HEK293 (cell line): ENCODE measurements around the gene ZNF521.

Experiments used
- KLF9 ChIP-seq: fragments of 450-650 bp; formaldehyde crosslinking; IDR thresholded peaks from 2 replicates; pipeline ENCODE4 v1.5.1; 2016; ENCODE audit warnings: missing biosample characterization, missing genetic modification characterization, low read depth
- REPIN1 ChIP-seq: fragments of 450-650 bp; formaldehyde crosslinking; IDR thresholded peaks from 2 replicates; pipeline ENCODE4 v1.5.1; 2017; ENCODE audit warnings: missing biosample characterization, missing genetic modification characterization, low read depth

DNA sequence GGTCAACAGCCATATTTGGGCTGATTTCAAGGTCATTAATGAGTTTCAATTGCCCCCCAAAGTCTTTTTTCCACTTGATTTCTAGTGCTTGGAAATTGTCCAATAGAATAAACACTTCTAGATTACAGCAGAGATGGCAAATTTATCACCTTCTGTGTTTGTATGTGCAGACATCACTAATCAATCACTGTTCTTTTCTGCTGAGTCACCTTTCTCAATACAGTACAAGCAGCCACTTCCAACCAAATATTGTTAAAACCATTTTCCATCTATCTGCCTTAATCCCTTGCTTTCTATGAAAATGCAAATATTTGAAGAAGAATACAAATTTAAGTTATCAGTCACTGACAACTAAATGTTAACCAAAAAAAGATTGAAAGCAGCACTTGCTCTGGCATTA, 40.2 kb upstream of the ZNF521 start:
- no peak for TF ChIP-seq REPIN1 (tag by site-specific recombination)
- no peak for TF ChIP-seq KLF9 (tag by site-specific recombination)
